ENCODE results near the gene RAB4A. TPM values are rescaled to one million over a fixed set of nuclear protein-coding genes. Genes with fewer than 3 reads are reported as not detected.

Gene RAB4A
- total and polyA plus RNA-seq, 10 of the 15 experiments (the other 5 are each of a cell fraction or from before 2014, with no cell fraction given), result 4.0 to 35.8 (median 17.7) TPM

DNA sequence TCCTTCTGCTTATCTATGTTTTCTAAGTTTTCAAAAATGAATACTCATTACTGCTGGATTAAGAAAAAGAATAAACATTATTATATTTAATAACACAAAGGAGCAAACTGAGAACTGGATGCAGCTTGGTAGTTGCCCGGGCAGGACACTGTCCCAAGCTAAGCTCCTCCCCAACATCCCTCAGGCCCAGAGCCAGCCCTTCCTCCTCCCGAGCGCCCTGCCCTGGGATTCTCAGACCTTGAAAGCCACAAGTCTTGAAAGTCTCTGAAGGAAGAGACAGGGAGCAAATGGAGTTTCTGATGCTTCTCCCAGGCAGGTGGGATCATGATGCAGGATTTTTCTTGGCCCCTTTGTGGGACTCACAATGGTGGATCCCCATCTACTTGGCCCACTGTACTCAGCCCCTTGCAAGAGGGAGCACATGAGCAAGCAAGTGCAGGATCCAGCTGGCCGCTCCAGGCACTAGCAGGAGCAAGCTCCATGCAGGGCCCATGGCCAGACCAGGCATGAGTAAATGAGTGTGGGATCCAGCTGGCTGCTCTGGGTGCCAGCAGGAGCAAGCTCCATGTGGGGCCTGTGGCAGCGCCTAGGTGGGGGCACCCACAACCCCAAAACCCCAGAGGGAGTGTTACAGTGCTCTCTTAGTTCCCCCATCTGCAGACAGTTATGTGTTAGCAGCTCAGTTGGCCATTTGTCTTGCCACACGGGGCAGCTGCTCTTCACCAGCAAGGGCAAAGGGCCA lies 32.1 kb upstream of the RAB4A start:
- in situ Hi-C loops (cut with MboI), result loop anchor here (10.0 kb wide), 1 partner anchor 734 kb away; no protein-coding TSS in a partner anchor
- TF ChIP-seq CREM (IDR thresholded peaks at IDR 0.05; ENCODE audit: low read depth) (no peak), MYB (IDR thresholded peaks at IDR 0.05; ENCODE audit: borderline replicate concordance, low read depth, low read length) (no peak), BCL11A (IDR thresholded peaks at IDR 0.05; ENCODE audit: low read depth, low read length) (no peak), HDGF (IDR thresholded peaks at IDR 0.05) (no peak), HDAC2 (IDR thresholded peaks at IDR 0.05) (no peak), MEF2A (IDR thresholded peaks at IDR 0.05; ENCODE audit: insufficient read depth, low read depth, low read length) (no peak), MYC (IDR thresholded peaks at IDR 0.05; ENCODE audit: insufficient read depth, insufficient read length, insufficient replicate concordance, low read length, severe bottlenecking) (no peak), SUPT20H (IDR thresholded peaks at IDR 0.05; ENCODE audit: borderline replicate concordance, control insufficient read depth, low read depth, low read length) (no peak), CBX3 (IDR thresholded peaks at IDR 0.05; ENCODE audit: borderline replicate concordance, low read depth) (no peak), SP1 (IDR thresholded peaks at IDR 0.05; ENCODE audit: low read depth, low read length) (no peak)
- TF ChIP-seq, protein P1, sequence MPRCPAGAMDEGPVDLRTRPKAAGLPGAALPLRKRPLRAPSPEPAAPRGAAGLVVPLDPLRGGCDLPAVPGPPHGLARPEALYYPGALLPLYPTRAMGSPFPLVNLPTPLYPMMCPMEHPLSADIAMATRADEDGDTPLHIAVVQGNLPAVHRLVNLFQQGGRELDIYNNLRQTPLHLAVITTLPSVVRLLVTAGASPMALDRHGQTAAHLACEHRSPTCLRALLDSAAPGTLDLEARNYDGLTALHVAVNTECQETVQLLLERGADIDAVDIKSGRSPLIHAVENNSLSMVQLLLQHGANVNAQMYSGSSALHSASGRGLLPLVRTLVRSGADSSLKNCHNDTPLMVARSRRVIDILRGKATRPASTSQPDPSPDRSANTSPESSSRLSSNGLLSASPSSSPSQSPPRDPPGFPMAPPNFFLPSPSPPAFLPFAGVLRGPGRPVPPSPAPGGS (IDR thresholded peaks at IDR 0.05; ENCODE audit: borderline replicate concordance, insufficient read depth, low read depth, low read length, poor library complexity, severe bottlenecking), result no peak
- TF ChIP-seq, protein P2, sequence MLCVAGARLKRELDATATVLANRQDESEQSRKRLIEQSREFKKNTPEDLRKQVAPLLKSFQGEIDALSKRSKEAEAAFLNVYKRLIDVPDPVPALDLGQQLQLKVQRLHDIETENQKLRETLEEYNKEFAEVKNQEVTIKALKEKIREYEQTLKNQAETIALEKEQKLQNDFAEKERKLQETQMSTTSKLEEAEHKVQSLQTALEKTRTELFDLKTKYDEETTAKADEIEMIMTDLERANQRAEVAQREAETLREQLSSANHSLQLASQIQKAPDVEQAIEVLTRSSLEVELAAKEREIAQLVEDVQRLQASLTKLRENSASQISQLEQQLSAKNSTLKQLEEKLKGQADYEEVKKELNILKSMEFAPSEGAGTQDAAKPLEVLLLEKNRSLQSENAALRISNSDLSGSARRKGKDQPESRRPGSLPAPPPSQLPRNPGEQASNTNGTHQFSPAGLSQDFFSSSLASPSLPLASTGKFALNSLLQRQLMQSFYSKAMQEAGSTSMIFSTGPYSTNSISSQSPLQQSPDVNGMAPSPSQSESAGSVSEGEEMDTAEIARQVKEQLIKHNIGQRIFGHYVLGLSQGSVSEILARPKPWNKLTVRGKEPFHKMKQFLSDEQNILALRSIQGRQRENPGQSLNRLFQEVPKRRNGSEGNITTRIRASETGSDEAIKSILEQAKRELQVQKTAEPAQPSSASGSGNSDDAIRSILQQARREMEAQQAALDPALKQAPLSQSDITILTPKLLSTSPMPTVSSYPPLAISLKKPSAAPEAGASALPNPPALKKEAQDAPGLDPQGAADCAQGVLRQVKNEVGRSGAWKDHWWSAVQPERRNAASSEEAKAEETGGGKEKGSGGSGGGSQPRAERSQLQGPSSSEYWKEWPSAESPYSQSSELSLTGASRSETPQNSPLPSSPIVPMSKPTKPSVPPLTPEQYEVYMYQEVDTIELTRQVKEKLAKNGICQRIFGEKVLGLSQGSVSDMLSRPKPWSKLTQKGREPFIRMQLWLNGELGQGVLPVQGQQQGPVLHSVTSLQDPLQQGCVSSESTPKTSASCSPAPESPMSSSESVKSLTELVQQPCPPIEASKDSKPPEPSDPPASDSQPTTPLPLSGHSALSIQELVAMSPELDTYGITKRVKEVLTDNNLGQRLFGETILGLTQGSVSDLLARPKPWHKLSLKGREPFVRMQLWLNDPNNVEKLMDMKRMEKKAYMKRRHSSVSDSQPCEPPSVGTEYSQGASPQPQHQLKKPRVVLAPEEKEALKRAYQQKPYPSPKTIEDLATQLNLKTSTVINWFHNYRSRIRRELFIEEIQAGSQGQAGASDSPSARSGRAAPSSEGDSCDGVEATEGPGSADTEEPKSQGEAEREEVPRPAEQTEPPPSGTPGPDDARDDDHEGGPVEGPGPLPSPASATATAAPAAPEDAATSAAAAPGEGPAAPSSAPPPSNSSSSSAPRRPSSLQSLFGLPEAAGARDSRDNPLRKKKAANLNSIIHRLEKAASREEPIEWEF (IDR thresholded peaks at IDR 0.05; ENCODE audit: insufficient replicate concordance, low read depth, low read length), result no peak
- TF ChIP-seq, protein P3, sequence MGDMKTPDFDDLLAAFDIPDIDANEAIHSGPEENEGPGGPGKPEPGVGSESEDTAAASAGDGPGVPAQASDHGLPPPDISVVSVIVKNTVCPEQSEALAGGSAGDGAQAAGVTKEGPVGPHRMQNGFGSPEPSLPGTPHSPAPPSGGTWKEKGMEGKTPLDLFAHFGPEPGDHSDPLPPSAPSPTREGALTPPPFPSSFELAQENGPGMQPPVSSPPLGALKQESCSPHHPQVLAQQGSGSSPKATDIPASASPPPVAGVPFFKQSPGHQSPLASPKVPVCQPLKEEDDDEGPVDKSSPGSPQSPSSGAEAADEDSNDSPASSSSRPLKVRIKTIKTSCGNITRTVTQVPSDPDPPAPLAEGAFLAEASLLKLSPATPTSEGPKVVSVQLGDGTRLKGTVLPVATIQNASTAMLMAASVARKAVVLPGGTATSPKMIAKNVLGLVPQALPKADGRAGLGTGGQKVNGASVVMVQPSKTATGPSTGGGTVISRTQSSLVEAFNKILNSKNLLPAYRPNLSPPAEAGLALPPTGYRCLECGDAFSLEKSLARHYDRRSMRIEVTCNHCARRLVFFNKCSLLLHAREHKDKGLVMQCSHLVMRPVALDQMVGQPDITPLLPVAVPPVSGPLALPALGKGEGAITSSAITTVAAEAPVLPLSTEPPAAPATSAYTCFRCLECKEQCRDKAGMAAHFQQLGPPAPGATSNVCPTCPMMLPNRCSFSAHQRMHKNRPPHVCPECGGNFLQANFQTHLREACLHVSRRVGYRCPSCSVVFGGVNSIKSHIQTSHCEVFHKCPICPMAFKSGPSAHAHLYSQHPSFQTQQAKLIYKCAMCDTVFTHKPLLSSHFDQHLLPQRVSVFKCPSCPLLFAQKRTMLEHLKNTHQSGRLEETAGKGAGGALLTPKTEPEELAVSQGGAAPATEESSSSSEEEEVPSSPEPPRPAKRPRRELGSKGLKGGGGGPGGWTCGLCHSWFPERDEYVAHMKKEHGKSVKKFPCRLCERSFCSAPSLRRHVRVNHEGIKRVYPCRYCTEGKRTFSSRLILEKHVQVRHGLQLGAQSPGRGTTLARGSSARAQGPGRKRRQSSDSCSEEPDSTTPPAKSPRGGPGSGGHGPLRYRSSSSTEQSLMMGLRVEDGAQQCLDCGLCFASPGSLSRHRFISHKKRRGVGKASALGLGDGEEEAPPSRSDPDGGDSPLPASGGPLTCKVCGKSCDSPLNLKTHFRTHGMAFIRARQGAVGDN (IDR thresholded peaks at IDR 0.05), result no peak

More for the DNA sequence above, 32.1 kb upstream of the RAB4A start:
- no peak for FAIRE-seq
- Histone ChIP-seq H3K36me3 (ENCODE audit: control insufficient read depth in 2 of 2, insufficient read depth in 2 of 2, low read length in 1 of 2) (no peaks in the 10 kb centered on the region), H3K4me1 (ENCODE audit: control insufficient read depth, insufficient read depth, low read length) (no peaks in the 10 kb centered on the region), H3K27me3 (replicated peaks in 1 of 2; ENCODE audit: control insufficient read depth in 2 of 2, insufficient read depth in 2 of 2, low read length in 1 of 2) (no peaks in the 10 kb centered on the region; a peak in 1 of 4 replicates), H3K4me3 (no peak overlapping the region), H3K27ac (ENCODE audit: control insufficient read depth, insufficient read depth) (no peak overlapping the region), H3K79me2 (ENCODE audit: control insufficient read depth, insufficient read depth, low read length) (no peaks in the 10 kb centered on the region), H3K9ac (ENCODE audit: control insufficient read depth, insufficient read depth, low read length) (no peak overlapping the region), H4K20me1 (ENCODE audit: control insufficient read depth, insufficient read depth) (no peaks in the 10 kb centered on the region), H2AFZ (ENCODE audit: control insufficient read depth, low read depth, low read length) (no peak overlapping the region), H3K4me2 (ENCODE audit: control insufficient read depth, insufficient read depth) (no peak overlapping the region), H3K9me3 (replicated peaks; ENCODE audit: control insufficient read depth, insufficient read depth, low read length) (no peaks in the 10 kb centered on the region; the same call in 2 of the 3 replicates)
- ATAC-seq, result no peak
- intact Hi-C loops (cut with micrococcal nuclease; ENCODE audit: unreplicated experiment), result no loop called here
- ChIA-PET SMC1A (ENCODE audit: uncharacterized antibody, unreplicated experiment) (interaction anchor here (1.2 kb wide), 1 partner anchor 48 kb away, joined by 3 read pairs; no protein-coding TSS in a partner anchor), POLR2A (no interaction called here), RAD21 (ENCODE audit: unreplicated experiment) (no interaction called here), CTCF (interaction anchor here (0.5 to 1.5 kb wide), 4 partner anchors 9 to 575 kb away, joined by 3 read pairs; no protein-coding TSS in a partner anchor)
- BruUV-seq (replicated peaks), result no TSS peak
- no peak for DNase-seq (ENCODE audit: low read depth, low spot score)
- 17% methylated on average over 6 of the region's 6 CpGs for WGBS (ENCODE audit: insufficient coverage, insufficient replicate concordance, low lambda C conversion rate, missing lambda C conversion rate)
